HUES48 (cell line): Measurements from ENCODE around the gene ROR1.

ENCODE experiments used
- H3K27ac ChIP-seq: one replicate; pipeline ENCODE4 v1.7.0; 2013; ENCODE audit warnings: low read depth, low read length, inconsistent platforms
- H3K27me3 ChIP-seq: 2 replicates; pipeline ENCODE4 v1.6.1; 2013; ENCODE audit warnings: mild to moderate bottlenecking, low read length; ENCODE audit not compliant: control insufficient read depth, insufficient read depth
- H3K36me3 ChIP-seq: 2 replicates; pipeline ENCODE4 v1.6.1; 2013; ENCODE audit warnings: low read length; ENCODE audit not compliant: control insufficient read depth, insufficient read depth
- H3K4me1 ChIP-seq: 2 replicates; pipeline ENCODE4 v1.6.1; 2013; ENCODE audit warnings: mild to moderate bottlenecking, low read length; ENCODE audit not compliant: control insufficient read depth, insufficient read depth
- H3K4me3 ChIP-seq: 2 replicates; pipeline ENCODE4 v1.5.1; 2013; ENCODE audit warnings: mild to moderate bottlenecking, low read depth, low read length
- H3K9ac ChIP-seq: 2 replicates; pipeline ENCODE4 v1.6.1; 2013; ENCODE audit warnings: mild to moderate bottlenecking, low read depth, low read length, moderate library complexity
- H3K9me3 ChIP-seq: 2 replicates; pipeline ENCODE4 v1.6.1; 2013; ENCODE audit warnings: low read length; ENCODE audit not compliant: control insufficient read depth, insufficient read depth

Gene ROR1

DNA sequence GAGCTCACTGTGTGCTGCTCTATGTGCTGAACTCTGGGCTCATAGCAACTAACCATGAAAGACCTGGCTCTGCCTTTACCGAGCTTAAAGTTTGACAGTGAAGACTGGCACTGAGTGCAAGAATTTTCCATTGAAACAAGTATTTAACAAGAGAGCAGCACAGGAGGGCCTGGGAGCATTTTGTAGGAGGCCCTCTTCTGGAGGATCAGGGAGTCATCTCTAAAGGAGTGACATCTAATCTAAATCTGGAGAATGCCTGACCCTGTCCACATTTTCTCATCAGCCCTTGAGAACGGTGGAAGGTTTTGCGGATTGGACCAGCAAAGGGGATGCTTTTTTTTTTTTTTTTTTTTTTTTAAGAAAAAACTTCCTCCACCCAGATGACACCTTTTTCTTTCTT is 150.8 kb downstream of the ROR1 start:
- Histone ChIP-seq H3K9ac (no peak overlapping the region), H3K36me3 (no peaks in the 10 kb centered on the region), H3K27me3 (no peaks in the 10 kb centered on the region), H3K4me3 (no peak overlapping the region), H3K4me1 (peaks cover 49% of the 10 kb centered on the region), H3K9me3 (no peaks in the 10 kb centered on the region), H3K27ac (no peak overlapping the region)

DNA sequence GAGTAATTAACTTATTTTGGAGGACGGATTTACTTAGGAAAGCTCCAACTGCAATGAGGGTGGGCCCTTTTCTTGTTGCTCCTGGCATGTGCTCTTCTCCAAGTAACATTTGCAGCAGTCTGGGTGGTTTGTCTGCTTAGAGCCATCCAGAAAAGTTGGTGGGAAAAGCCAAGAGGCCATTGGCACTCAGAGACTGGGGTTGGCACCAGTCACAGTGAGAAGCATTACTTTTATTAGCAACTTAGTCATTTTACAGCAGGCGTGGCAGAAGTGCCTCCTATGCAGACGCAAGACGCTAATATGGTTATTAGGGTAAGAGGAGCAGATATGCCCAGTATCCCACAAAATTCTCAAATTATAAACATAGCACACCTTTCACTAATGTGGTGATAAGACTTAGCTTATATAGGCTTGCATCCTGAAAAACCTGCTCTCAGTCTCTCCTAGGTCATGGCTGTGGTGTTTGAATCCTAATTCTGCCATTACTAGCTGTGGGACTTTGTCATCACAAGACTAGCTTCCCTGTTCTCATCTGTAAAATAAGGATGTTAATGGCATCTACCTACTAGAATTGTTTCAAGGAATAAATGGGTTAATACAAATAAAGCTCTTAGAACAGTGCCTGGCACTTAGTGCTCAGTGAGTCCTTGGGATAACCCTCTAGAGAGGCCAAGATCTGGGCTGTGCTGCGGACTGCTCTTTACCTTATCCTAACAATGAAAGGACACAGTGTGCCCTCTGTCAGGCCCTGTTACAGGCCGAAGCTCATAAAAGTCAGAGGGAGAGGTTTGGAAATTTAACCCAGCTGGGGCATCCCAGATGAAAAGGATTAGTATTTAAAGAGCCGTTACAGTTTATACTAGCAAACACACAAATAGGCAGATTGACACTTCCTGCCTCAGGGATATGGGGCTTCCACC is 154.6 kb downstream of the ROR1 start:
- Histone ChIP-seq H3K36me3 (no peaks in the 10 kb centered on the region), H3K27ac (peak overlapping the region; percentile 8), H3K9me3 (no peaks in the 10 kb centered on the region), H3K4me1 (peaks cover 31% of the 10 kb centered on the region), H3K9ac (no peak overlapping the region), H3K4me3 (no peak overlapping the region), H3K27me3 (no peaks in the 10 kb centered on the region)

DNA sequence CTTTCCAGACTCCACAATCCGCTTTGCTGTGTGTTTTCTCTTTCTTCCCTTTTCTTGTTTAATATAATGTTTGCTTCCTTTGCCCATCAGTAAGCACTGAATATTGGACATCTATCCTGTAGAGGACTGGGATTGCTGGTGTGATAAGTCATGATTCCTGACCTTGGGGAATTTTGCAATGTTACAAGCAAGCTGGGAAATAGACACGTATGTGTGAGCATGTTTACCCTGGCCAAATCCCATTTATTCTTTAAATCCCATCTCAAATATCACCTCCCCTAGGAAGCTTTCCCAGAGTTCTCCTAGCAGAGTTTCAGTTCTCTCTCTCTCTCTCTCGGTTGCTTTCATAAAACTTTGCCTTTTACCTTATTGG is 155.3 kb downstream of the ROR1 start:
- peaks cover 27% of the 10 kb centered on the region for H3K4me1 ChIP-seq
- peak overlapping the region; percentile 8 for H3K27ac ChIP-seq
- no peaks in the 10 kb centered on the region for H3K36me3 ChIP-seq
- no peak overlapping the region for H3K4me3 ChIP-seq
- H3K27me3 ChIP-seq, result no peaks in the 10 kb centered on the region
- H3K9me3 ChIP-seq, result no peaks in the 10 kb centered on the region
- no peak overlapping the region for H3K9ac ChIP-seq

DNA sequence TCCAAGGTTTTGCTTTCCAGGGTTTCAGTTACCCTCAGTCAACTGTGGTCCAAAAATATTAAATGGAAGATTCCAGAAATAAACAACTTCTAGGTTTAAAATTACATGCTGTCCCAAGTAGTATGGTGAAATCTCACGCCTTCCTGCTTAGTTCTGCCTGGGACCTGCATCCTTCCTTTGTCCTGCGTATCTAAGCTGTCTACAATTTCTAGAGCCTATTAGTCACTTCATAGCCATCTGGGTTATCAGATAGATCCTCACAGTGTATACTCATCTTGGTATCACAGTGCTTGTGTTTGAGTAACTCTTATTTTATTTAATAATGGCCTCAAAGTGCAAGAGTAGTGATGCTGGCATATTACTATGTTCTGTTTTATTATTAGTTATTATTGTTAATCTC is 157.7 kb downstream of the ROR1 start:
- Histone ChIP-seq H3K36me3 (no peaks in the 10 kb centered on the region), H3K27me3 (no peaks in the 10 kb centered on the region), H3K27ac (no peak overlapping the region), H3K9ac (no peak overlapping the region), H3K9me3 (no peaks in the 10 kb centered on the region), H3K4me3 (no peak overlapping the region), H3K4me1 (peaks cover 27% of the 10 kb centered on the region)

DNA sequence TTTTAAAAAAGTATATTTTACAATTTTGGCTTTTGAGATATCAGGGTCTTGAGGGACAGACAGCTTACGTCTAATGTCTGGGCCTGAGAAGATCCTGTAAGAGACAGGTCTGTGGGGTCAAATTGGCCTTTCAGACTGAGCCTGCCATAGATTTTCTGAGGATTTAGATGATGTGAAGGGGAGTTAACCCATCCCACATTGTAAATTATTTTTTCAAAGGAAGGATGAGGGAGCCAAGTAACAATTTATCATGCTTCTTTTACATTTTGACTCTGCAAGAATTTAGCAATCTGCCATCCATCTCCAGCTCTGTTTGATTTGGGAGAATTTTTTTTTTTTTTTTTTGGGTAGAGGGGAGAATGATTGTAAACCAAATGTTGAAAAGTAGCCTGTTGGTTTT is 160.9 kb downstream of the ROR1 start:
- H3K27ac ChIP-seq, result no peak overlapping the region
- no peaks in the 10 kb centered on the region for H3K27me3 ChIP-seq
- no peak overlapping the region for H3K9ac ChIP-seq
- no peaks in the 10 kb centered on the region for H3K36me3 ChIP-seq
- no peak overlapping the region for H3K4me3 ChIP-seq
- H3K4me1 ChIP-seq, result peaks cover 5% of the 10 kb centered on the region; the same call in 1 of the 2 replicates
- H3K9me3 ChIP-seq, result no peaks in the 10 kb centered on the region

DNA sequence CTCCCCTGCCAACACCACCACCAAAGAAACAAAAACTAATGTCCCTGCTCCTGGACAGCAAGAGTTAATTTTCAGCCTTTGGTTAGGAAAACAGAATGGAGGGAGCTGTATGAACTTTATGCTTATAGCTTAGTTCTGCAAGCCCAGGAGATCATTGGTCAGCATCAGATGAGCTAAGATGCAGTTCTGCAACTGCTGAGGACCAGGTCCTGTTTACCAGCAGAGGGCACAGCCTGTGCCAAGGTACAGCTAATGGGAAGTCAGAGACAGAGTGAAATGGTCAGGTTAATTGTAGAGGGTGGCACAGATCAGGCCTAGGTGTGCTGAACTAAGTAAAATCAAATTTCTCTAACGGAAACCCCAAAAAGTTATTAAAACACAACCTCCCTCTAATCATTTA is 161.3 kb downstream of the ROR1 start:
- H3K9me3 ChIP-seq, result no peaks in the 10 kb centered on the region
- no peak overlapping the region for H3K27ac ChIP-seq
- H3K4me1 ChIP-seq, result 0 out of 2 replicates have a peak, but pooled peaks cover 5% of the 10 kb centered on the region
- H3K27me3 ChIP-seq, result no peaks in the 10 kb centered on the region
- no peak overlapping the region for H3K4me3 ChIP-seq
- no peak overlapping the region for H3K9ac ChIP-seq
- no peaks in the 10 kb centered on the region for H3K36me3 ChIP-seq

DNA sequence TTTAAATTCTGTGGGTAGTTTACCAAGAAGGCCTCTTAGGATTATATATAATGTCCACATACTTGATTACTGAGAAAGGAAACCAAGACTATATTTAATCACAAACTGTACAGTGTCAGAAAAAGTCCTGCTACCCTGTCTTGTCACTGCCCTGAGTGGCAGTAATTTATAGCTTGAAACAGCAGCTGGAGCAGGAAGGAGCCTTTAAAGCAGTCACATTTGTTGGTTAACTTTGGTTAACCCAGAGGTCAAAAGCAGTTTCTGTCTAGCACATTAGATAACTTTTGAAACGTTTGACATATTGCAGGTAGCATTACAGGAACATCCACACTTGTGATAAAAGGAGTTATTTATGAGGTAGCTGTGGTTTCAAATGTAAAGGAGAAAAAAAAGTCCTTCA is 161.7 kb downstream of the ROR1 start:
- H3K9me3 ChIP-seq, result no peaks in the 10 kb centered on the region
- H3K27me3 ChIP-seq, result no peaks in the 10 kb centered on the region
- no peaks in the 10 kb centered on the region for H3K36me3 ChIP-seq
- no peak overlapping the region for H3K9ac ChIP-seq
- no peak overlapping the region for H3K27ac ChIP-seq
- H3K4me1 ChIP-seq, result 0 out of 2 replicates have a peak, but pooled peaks cover 4% of the 10 kb centered on the region
- H3K4me3 ChIP-seq, result no peak overlapping the region

DNA sequence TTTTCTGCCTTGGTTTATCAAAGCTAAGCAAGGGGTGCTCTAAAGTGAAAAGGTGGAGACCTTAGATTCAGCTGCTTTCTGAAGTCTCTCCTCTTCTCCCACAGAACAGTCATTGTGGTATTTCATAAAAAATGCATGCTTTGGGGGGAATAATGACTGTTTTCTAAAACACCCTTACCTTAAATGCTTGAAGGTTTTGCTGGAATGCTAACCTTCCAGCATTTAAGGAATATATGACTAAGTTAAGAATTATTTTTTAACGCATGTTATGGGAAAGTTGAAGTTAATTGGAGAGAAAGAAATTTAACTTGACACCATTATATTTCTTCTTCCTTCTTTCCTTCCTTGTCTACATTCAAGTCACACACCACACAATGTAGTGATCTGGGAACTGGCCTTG is 162.5 kb downstream of the ROR1 start:
- H3K36me3 ChIP-seq, result no peaks in the 10 kb centered on the region
- H3K4me3 ChIP-seq, result no peak overlapping the region
- no peak overlapping the region for H3K27ac ChIP-seq
- H3K9me3 ChIP-seq, result no peaks in the 10 kb centered on the region
- no peaks in the 10 kb centered on the region for H3K4me1 ChIP-seq
- no peak overlapping the region for H3K9ac ChIP-seq
- H3K27me3 ChIP-seq, result no peaks in the 10 kb centered on the region

DNA sequence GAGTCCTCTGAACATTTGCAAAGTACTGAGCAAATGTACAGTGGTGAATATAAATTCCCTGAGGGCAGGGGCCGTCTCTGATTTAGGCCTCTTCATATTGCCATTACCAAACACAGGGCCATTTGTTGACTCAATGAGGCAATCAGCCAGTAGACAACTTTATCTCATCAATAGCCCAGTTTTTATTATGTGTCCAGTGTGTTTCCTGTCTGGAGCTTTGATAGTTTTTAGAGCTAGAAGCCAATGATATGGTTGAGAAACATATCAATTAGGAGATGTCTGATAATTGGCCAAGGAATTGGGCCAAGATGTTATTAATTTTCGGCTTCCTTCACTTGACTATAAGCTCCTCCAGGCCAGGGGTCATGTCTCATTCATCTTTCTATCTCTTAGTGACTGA is 163.0 kb downstream of the ROR1 start:
- no peaks in the 10 kb centered on the region for H3K36me3 ChIP-seq
- no peaks in the 10 kb centered on the region for H3K4me1 ChIP-seq
- H3K9ac ChIP-seq, result no peak overlapping the region
- no peak overlapping the region for H3K4me3 ChIP-seq
- H3K9me3 ChIP-seq, result no peaks in the 10 kb centered on the region
- H3K27ac ChIP-seq, result no peak overlapping the region
- H3K27me3 ChIP-seq, result no peaks in the 10 kb centered on the region

DNA sequence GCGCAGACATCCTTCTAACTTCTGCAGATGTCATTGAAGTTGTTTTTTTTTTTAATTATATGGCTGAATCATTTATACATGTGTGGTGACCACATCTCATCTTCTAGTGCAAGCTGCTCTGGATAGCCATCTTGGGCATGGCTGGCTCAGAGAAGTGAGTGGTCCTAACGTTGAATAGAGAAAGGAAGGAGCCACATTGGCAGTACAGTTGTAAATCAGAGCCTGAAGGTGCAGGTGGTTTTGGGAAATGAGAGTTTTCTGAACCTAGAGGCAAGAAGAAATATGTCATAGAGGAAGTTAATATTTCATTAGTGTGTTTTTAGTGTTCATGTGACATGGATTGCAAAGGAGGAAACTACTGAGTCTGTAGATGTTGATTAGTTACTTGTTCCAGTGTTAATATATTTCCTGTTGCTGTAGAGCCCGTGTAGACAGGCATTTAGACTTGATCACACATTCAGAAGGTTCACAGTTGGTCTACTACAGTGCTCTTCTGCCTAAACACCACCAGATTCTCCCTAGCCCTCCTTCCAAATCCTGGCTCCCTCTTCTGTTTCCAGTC is 163.7 kb downstream of the ROR1 start:
- Histone ChIP-seq H3K36me3 (no peaks in the 10 kb centered on the region), H3K27me3 (no peaks in the 10 kb centered on the region), H3K4me1 (no peaks in the 10 kb centered on the region), H3K9me3 (no peaks in the 10 kb centered on the region), H3K27ac (no peak overlapping the region), H3K4me3 (no peak overlapping the region), H3K9ac (no peak overlapping the region)

DNA sequence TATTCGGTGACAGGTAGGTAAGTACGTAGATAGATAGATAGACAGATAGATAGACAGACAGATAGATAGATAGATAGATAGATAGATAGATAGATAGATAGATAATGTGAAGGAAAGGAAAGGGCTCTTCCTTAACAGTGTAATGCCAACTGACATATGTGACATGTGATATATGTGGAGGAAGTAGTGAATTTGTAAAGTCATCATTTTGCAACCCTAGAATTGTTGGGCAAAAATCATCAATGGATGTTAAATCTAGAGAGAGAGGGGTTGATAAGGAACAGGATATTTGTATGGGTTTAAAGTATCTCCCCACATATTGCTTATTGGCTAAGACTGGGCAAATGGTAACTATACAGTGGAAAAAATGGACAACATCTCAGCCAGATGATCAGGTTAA is 166.6 kb downstream of the ROR1 start:
- H3K9ac ChIP-seq, result no peak overlapping the region
- no peaks in the 10 kb centered on the region for H3K36me3 ChIP-seq
- H3K4me1 ChIP-seq, result peaks cover 11% of the 10 kb centered on the region
- H3K4me3 ChIP-seq, result no peak overlapping the region
- H3K27me3 ChIP-seq, result no peaks in the 10 kb centered on the region
- no peaks in the 10 kb centered on the region for H3K9me3 ChIP-seq
- no peak overlapping the region for H3K27ac ChIP-seq
